ENCODE measurements around the gene DENND11.

DENND11 gene, protein sequence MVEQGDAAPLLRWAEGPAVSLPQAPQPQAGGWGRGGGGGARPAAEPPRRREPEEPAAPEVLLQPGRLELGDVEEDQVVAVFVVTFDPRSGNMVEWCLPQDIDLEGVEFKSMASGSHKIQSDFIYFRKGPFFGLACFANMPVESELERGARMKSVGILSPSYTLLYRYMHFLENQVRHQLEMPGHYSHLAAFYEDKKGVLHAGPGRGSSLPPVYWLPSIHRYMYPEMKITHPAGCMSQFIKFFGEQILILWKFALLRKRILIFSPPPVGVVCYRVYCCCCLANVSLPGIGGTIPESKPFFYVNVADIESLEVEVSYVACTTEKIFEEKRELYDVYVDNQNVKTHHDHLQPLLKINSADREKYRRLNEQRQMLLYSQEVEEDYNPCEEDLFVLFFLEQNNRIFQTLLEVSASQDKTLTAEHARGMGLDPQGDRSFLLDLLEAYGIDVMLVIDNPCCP
- total RNA-seq, result 74.4 to 215 (median 178) reads per million in 3 experiments

DNA sequence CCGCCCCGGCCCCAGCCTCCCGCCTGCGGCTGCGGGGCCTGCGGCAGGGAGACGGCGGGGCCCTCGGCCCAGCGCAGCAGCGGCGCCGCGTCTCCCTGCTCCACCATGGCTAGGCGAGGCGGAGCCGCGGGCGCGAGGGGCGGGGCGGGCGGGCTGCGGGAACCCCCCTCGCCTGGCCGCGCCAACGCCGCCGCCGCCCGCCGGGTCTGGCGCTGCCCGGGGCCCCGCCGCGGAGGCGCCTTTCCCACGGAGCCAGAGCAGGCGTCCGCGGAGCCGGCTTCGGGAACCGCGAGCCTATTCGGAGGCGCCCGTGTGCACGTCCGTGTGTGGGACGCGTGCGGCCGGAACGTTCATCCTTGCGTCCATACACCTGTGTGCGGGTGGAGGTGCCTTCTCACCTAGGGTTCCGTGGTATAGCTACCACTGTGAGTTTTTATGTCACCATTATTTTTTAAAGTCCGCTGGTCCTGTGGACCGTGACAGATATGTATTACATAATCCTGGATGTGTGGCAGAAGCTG lies at the start of gene DENND11:
DENND11 (minus strand) TSS at position 120 of the 521 bp plus-strand sequence; CDS start at position 107, 13 bp downstream.
- peak; percentile 56 for DNase-seq

DNA sequence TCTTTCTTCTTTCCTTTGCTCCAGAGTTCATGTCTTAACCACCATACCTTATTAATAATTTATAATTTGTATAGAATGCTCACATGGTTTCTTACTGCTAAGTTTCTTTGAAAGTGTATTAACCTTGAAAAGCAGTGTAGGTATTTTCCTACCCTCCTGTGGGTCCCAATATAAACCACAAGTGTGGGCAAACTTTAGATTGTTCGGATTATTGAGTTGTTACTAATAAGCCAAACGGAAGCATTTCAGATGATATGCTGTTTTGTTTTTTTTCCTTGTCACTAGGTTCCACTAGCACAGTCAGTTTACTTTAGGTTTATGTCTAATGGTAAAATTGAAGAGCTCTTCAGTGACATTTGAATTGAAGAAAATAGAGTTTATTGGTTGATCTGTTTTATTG lies 46.4 kb upstream of the DENND11 start:
- DNase-seq, result no peak

DNA sequence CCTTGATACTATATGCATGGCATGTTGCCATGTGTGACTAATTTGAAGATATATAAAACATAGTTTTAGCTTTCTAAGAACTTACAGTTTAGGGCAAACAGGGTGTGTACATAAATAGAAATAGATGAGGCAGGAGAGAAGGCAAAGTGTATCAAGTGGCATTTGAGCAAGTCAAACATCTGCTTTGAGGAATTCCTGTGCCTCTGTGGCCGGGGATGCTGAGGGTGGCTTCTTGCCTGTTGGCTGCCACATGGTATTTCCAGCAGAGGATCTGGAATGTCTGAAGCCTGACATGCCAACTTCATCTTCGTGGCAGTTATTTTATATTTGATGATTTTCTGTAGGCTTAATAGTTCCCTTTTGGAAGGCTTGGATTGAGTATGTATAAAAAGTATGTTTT lies 42.2 kb upstream of the DENND11 start:
- no peak for DNase-seq

DNA sequence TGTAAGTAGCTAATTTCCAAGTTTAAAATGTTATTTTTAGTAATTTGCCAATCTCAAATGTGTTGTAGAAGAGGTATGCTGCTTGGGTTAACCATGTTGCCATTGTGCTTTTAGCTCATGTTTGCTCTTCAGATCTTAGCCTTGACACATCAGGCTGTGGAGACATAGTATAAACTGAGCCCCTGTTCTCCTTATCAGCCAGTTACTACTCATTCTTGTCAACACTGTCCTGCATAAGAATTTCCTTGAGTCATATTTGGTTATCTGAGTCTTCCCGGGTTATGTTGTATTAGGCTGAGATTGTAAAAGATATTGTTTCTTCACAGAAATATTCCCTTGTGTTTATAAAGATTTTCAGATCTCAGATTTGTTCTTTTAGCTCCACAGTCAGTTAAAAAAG lies 40.3 kb upstream of the DENND11 start:
- no peak for DNase-seq

DNA sequence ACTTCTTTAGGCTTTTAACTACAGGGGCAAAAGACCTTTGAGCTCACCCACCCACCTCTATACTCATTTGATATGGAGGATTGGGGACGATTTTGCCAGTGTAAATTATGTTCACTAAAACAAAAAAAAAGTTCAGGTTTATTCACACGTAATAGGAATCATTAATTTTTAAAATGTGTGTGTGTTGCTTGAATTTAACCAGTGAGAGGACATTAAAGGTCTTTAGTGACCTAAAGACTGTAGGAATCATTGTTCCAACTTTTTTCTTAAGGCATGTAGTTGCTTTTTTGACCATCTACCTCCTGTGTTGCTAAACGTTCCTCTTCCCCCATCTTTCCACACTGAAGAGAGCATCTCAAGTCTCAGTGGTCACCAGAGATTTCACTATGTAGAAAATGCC lies 37.3 kb upstream of the DENND11 start:
- DNase-seq, result no peak

DNA sequence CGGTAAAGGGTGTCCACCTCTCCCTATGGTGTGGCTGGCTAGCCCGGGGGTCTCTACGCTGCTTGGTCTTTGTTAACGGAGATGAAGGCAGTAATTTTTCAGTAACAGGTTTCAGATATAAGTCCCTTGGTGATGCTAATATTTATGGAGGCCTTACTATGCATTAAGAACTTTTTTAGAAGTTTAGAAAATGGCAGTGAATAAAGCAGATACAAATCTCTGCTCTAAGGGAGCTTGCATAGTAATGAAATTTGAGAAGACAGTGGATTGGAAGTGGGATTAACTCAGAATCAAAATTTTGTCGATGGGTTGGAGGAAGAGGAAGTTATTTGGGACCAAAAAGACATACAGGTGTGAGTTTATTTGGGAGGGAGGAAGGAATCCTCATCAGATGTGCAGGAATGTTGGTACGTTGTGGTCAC lies 36.6 kb upstream of the DENND11 start:
- DNase-seq, result no peak

DNA sequence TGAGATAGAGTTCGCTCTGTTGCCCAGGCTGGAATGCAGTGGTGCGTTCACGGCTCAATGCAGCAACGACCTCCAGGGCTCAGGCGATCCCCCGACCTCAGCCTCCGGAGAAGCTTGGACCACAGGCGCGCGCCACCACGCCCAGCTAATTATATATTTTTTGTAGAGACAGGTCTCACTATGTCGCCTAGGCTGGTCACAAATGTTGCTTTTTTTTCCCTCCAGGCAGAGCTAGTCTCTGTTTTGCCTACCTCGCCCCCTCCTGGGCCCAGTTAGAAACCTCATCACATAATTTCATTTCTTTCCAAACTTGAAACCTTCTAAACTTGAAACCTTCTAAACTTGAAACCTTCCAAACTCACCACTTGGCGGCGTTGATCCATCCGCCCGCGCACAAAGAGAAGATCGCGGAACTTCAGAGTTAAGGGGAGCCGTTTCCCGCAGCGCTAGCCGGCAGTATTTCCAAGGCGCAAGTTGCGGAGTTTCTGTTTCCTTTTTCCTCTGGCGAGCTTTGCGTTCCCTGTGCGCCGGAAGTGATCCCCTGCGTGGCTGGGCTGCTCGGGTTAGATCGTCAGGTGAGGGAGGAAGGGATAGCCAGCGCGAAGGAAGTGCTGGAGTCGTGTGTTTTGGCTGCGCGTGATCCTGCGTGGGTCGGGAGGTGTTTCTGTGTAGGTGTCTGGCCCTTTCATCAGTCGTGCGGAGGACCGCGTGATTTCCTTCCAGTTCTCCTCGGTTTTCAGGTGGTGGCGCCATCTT lies 36.0 kb upstream of the DENND11 start, which contains the start of gene SSBP1:
SSBP1 (plus strand) TSS at position 523 of the 756 bp plus-strand sequence. CDS start 809 bp downstream, outside the sequence.
- DNase-seq, result peak; percentile 92

DNA sequence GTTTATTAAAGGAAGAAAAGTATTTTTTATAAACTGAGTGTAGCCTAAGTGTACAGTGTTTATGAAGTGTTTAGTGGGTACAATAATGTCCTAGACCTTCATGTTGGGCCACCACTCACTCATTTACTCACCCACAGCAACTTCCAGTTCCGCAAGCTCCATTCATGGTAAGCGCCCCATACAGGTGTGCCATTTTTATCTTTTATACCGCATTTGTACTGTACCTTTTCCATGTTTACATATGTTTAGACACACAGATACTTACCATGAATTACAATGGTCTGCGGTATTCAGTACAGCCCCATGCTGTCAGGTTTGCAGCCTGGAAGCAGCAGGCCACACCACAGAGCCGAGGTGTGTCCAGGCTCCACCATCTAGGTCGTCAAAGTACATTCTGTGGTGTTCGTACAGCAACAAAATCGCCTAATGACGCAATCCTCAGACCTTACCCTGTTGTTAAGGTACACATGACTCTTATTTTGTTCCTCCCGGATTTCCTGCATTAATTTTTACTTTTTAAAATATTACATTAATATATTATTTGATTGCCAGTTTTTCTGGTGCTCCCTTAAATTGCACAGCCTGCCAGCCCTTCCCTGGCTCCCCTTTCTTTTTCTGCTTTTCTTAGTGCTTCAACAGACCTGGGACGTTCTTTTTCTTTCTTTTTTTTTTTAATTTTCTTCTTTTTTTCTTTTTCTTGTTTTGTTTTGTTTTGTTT lies 35.3 kb upstream of the DENND11 start:
- DNase-seq, result peak; percentile 28

DNA sequence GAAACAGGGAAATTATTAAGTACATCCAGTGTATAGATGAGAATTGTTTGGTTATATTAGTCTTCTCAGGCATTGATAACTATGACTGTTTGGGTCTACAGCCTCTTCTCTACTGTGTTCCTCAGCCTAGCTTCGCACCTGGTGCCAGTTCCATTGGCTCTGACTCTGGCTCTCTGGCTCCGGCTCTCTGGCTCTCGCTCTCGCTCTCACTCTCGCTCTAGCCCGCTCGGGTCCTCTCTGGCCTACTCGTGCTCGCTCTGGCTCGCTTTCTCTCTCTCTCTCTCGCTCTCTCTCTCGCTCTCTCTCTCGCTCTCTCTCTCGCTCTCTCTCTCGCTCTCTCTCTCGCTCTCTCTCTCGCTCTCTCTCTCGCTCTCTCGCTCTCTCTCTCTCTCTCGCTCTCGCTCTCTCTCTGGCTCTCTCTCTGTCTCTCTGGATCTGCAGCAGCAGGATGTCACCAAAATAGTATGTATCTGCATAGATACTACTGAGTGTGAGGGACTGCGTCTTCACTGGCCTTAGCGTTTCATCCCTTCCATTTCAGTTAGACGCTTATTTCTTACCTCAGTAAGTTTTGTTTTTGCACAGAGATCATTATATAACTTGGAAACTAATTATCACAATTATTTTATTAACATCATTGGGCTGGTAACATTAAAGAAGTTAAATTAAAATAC lies 29.6 kb upstream of the DENND11 start:
- no peak for DNase-seq

DNA sequence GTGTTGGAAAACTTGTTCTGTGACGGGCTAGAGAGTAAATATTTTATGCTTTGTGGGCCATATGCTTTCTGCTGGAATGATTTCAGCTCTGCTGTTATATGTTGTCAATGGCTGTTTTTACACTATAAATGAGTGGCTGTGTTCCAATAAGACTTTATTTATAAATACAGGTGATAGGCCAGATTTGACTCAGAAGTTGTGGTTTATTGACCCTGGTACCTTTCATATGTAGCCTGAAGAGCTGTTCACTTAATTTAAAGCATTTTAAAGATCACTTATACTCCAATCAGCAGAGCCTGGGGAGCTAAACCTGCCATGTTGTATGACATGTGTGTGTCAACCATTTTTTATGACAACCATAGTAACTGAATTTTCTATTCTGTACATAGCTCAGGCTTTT lies 27.1 kb upstream of the DENND11 start:
- DNase-seq, result no peak

DNA sequence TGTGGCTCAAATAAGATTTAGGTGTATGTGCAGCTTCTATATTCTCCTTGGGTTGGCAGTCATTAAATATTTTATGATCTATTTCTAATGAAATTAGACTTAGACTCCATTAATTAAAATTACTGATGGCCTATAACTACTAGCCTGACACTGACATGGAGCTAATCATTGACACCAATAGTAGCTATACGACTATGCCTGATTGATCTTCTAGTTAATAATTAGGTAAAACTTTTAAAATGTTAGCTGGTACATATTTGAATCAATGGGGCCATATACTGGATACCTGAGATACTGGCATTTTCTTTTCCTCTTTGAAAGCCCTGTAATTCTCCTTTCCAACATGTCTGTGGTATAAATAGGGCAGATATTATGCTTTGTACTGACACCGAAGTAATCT lies 20.6 kb upstream of the DENND11 start:
- no peak for DNase-seq

DNA sequence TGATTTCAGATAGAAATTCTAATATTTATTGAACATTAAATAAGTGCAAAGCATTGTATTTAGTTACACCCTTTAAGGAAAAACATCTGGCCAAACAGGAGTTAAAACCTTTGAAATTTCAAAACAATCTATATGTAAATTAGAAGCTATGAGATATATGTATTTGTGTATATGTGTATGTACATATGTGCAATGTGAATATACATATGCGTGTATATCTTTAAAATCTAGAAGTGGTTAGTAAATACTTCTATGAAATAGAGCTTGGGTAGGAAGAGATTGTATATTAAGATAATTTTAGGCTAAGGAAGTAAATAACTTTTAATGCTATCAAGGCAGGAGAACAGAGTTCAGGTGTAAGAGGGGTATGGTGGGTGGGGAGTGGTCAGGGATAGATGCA lies 15.5 kb upstream of the DENND11 start:
- DNase-seq, result no peak

DNA sequence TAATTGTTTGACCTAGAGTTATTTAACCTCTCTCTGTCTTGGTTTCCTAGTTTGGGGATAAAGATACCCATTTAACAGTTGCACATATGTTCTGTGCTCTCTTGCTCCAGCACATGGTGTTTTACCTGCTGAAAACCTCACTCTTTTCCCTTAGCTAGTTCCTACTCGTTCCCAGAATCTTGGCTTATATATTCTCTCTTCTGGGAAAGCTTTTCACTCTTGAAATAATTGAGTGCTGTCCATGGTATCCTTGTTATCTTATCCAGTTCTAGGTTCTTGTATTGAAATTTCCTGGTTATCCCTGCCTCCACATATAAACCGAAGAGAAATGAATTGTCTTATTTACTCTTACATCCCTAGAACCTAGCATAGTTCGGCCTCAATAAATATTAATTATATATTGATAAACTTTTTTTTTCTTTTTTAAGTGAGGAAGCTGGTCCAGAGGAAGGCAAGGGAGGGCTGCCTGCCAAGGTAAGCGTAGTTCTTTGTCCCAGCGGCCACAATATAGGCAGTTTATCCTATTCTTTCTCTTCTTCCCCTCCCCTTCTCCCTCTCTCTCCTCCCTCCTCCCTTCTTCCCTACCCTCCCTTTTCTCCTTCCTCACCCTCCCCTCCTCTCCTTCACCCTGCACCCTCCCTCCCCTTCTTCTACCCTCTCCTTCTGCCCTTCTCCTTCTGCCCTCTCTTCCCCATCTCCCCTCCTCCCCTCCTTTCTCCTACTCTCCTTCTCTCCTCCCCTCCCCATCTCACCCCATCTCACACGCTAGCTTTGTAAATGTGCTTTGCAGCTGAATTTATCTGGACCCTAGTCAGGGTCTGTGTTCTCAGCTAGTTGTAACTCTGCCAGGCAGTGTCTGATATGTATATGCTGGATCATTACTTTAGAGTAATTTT lies 14.1 kb upstream of the DENND11 start:
- no peak for DNase-seq

DNA sequence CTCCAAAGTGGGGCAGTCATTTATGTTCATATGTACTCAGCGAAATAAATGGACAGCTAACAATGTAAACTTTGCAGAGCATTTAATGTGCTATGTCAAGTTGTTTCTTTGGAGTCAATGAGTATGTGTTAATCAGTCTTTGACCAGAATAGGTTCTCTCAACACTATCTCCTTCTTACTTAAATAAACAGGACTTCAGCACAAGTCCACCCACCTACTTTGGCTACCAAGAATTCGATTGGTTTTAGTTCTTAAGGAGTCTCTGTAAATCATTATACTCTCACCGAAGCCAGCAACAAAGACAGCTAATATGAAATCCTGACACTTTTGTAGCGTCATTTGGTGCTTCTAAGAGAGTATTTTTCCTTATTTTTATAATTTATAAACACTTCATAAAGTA lies 13.1 kb upstream of the DENND11 start:
- no peak for DNase-seq

DNA sequence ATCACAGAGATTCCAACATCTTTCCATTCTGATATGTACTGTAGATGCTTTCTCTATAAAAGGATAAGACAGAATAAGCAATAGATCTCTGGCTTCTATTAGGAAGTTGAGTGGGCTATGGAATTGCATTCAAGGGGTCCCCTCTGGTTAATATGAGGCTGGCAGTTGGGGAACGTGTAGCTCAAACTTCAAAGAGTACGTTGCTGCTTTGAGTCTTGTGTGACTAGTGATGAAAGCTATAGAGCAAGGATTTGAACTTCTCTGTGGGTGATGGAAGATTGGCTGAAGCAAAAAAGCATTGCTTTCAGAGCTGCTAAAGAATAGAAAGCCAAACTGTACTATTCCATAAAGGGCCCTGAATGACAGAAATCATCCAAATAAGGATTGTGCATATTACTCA lies 12.6 kb upstream of the DENND11 start:
- no peak for DNase-seq

DNA sequence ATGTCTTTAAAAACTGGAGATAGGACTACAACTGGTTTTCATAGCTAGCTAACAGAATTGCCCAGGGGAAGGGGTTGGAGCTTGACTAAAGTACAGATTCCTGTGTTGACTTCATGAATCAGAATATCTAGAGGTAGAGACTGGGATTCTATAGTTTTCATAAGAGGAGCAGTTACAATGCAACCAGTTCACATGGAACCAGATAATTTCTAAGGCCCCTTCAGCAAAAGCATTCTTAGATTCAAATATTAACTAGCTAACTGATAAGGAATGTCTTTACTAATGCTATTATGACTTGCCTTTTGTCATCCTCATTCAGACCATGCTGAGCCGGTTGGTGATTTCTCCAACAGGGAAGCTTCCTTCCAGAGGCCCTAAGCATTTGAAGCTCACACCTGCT lies 11.9 kb upstream of the DENND11 start:
- DNase-seq, result no peak

DNA sequence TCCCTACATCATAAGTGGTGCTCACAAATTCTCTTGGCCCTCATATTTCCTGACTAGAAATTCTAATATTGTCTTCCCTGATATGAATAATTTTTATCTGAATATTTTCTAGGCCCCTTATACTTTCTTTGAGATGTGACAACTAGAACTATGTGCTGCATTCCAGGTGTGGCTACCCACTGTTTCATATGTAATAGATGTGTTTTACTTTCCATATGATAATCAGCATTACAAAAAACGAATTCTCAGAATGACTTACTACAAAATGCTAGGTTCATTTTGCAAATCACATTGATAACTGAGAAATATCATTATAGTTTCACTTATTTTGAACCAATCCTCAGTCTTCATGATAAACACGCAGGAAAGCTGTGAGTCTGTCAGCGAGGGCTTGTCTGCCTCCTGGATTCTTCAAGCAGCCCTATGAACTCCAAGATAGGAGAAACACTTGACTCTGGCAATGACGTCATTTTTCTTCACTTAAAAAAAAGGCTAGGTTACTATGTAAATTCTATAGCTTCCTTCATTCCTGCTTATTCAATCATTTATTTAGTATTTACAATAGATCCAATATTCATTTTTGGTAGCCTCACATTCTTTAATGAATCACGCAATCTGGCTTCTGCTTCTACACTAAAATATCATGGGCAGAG lies 10.8 kb upstream of the DENND11 start:
- DNase-seq, result no peak

DNA sequence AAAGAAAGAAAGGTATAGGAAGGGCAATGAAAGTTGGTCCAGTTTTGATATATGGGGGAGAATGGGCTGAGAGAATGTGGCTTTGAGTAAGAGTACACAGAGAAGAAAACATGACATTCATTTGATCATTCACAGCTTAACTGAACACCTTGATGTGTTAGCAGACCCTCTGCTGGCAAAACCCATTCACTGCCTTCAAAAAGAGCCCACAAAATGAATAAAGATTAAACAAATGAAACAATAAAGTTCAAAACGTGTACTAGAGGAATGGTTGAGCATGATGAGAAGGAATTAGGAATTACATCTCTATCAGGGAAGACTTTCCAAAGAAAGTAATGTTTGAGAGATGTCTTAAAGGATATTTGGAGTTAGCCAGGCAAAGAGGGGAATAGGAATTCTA lies 8.3 kb upstream of the DENND11 start:
- DNase-seq, result no peak

DNA sequence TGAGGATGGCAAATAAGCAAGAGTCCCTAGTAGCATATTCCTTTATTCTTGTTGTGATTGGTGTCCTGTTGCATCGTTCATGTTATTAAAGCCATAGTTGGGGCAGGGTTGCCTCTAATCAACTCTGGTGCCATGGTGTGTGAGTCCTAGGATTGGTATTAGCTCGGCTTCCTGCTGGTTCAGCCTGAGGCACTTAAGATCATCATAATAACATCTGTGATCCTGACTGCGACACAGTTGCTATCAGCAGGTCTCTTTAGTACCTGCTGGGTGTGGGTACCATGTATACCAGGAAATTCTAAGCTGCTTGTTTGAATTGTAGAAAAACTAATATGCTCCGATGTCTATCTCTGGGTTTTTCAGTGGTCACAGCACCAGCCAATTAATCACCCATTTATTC lies 7.8 kb upstream of the DENND11 start:
- DNase-seq, result no peak

DNA sequence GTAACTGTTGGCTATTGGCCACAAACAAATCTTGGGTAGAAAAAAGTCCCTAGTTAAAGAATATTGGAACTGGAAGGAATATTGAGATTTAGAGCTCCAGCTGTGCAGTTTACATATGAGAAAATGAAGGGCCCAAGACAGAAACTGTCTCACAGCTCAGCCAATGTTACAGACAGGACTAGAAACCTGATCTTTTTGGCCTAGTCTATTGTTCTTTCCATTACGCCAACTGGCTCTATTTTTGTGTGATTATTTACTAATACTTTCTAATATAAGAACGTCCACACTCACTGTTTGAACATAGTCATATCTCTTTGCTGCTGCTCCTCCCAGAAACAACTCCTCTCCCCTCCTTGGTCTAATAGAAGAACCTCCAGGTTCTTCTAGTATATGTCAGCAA lies 7.4 kb upstream of the DENND11 start:
- no peak for DNase-seq

DNA sequence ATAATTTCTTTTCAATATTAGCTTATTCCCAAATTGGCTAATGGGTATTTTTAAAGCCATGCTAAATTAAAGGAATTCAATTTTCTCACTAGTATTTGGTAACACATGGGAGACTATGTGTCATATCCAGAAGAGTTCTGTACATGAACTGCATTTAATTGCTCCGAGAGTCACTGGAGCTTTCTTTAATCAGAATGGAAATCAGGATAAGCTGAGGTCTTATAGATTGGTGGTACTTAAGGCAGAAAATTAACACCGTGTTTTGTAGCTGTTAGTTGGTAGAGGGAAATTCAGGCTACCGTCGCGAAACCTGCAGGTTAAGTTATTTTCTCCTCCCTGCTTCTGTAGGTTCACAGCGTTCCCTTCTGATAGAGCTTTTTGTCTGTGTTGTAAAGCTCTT lies 6.4 kb upstream of the DENND11 start, which contains the start of gene WEE2:
WEE2 (plus strand) TSS at position 3 of the 400 bp plus-strand sequence. CDS start 406 bp downstream, outside the sequence.
- DNase-seq, result no peak
